Right lung (tissue), 10 donors: ENCODE results near the gene ZCCHC4. TPM values are rescaled to one million over a fixed set of nuclear protein-coding genes. Genes with fewer than 3 reads are reported as not detected.
A peak's percentile ranks its signal among the peaks of the same experiment; 100 is the strongest.

Experiments
- DNase-seq, 2 donors: peaks; one replicate each; pipeline ENCODE4 v3.0.0-alpha.2; 2013
- long read RNA-seq, 8 donors: transcript quantifications; one replicate each; lab custom pipeline, GENCODE V29; 2026
- polyA plus RNA-seq, 5 donors: library from polyadenylated mRNA; unstranded; fragments of 120-200 nt; gene quantifications; one replicate each; pipeline versions ENCODE4 v1.2.1 to v1.2.3, GENCODE V29; 2013; ENCODE audit warnings: inconsistent platforms in 1 of 5, low replicate concordance in 1 of 5; ENCODE audit not compliant: insufficient read length in 5 of 5, insufficient read depth in 1 of 5

ZCCHC4 gene, protein sequence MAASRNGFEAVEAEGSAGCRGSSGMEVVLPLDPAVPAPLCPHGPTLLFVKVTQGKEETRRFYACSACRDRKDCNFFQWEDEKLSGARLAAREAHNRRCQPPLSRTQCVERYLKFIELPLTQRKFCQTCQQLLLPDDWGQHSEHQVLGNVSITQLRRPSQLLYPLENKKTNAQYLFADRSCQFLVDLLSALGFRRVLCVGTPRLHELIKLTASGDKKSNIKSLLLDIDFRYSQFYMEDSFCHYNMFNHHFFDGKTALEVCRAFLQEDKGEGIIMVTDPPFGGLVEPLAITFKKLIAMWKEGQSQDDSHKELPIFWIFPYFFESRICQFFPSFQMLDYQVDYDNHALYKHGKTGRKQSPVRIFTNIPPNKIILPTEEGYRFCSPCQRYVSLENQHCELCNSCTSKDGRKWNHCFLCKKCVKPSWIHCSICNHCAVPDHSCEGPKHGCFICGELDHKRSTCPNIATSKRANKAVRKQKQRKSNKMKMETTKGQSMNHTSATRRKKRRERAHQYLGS
- polyA plus RNA-seq, result 10 to 100 TPM; 12.3 to 17.1 (median 16.1) TPM
- long read RNA-seq, donor 1, transcript ZCCHC4-201 (13 exons, 2,785 nt), result major isoform, 5 of 6 reads
- long read RNA-seq, donor 1, partial matches to known transcripts, result 0 of 6 reads
- long read RNA-seq, donor 1, other reads (novel, unspliced or antisense), result 0 of 6 reads
- long read RNA-seq, donor 2, partial matches to known transcripts, result 0 of 2 reads
- long read RNA-seq, donor 2, other reads (novel, unspliced or antisense), result 0 of 2 reads
- long read RNA-seq, donor 3, partial matches to known transcripts, result 0 of 3 reads
- long read RNA-seq, donor 3, other reads (novel, unspliced or antisense), result 0 of 3 reads
- long read RNA-seq, donor 4, partial matches to known transcripts, result 0 of 1 reads
- long read RNA-seq, donor 4, other reads (novel, unspliced or antisense), result 0 of 1 reads
- long read RNA-seq, donor 5, partial matches to known transcripts, result 0 of 2 reads
- long read RNA-seq, donor 5, other reads (novel, unspliced or antisense), result 0 of 2 reads
- long read RNA-seq, donor 6, partial matches to known transcripts, result 0 of 1 reads
- long read RNA-seq, donor 6, other reads (novel, unspliced or antisense), result 0 of 1 reads
- long read RNA-seq, donor 7, partial matches to known transcripts, result 0 of 1 reads
- long read RNA-seq, donor 7, other reads (novel, unspliced or antisense), result 0 of 1 reads
- long read RNA-seq, donor 8, partial matches to known transcripts, result 0 of 2 reads
- long read RNA-seq, donor 8, other reads (novel, unspliced or antisense), result 0 of 2 reads

DNA sequence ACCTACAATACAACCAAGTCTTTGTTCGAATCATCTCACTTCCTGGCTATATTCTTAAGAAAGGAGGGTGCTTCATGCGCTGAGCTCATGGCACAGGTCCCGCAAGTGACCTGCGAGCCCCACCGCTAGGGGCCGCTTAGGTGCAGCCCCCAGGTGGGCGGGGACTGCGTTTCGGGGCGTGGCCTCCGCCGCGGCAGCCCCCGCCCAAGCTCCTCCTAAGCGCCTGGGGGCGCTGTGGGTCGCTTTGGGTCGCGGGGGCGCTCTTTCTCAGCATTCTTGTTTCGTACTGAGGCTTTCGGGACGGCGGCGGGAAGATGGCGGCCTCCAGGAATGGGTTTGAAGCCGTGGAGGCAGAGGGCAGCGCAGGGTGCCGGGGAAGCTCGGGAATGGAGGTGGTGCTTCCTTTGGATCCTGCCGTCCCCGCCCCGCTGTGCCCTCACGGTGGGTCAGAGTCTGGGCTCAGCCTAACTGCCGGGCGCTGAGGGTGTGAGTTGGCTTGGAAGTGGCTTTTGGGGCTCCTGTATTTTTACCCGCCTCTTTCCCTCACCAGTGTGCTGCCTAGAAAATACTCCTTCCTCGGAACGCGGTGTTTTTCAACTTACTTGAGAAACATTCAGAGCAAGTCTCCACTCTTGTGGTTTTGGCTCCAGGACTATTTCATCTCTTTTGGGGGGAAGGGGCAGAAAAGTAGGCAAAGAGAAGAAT is at the start of gene ZCCHC4:
ZCCHC4 (plus strand) TSS at position 279 of the 705 bp plus-strand sequence; CDS start at position 315, 36 bp downstream.
- peak; percentile 90 to 92 for DNase-seq

DNA sequence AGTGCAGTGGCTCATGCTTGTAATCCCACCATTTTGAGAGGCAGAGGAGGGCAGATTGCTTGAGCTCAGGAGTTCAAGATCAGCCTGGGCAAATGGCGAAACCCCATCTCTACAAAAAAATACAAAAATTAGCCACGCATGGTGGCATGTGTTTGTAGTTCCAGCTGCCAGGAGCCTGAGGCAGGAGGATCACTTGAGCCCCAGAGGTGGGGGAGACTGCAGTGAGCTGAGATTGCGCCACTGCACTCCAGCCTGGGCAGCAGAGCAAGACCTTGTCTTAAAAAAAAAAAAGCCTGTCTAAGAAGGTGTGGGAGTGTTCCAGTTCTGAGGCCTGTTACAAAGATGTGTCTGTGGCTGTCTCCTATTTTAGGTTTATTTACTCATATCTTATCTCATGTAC is 40.7 kb upstream of the ZCCHC4 start:
- no peak for DNase-seq

DNA sequence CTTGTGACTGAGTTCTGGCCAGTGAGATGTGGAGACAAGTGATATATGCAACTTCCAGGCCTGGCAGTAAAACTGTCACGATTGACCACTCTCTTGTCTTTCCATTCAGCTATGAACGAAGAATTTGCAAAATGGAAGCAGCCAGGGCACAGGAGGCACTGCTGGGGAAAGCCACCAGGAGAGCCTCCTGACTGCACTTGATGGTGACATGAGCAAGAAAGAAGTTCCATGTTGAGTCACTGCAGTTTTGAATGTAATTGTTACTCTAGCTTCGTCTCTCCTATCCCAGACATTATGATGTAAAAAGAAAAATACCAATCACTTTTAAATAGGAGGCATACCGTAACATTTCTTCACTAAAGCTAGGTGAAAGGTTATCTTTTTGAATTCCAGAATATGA is 32.4 kb upstream of the ZCCHC4 start:
- no peak for DNase-seq

DNA sequence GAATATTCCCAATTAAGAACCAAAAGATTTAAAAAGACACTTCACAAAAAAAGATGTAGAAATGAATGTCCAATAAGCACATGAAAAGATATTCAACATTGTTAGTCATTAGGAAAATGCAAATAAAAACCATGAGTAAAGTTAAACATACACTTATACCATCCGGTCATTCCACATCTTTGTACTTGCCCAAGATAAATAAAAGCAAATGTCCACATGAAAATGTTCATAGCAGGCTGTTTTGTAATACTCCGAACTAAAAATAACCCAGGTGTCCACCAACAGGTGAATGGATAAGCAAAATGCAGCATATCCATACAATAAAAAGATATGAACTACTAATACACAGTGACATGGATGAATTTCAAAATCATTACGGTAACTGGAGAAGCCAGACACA is 28.6 kb upstream of the ZCCHC4 start:
- no peak for DNase-seq

DNA sequence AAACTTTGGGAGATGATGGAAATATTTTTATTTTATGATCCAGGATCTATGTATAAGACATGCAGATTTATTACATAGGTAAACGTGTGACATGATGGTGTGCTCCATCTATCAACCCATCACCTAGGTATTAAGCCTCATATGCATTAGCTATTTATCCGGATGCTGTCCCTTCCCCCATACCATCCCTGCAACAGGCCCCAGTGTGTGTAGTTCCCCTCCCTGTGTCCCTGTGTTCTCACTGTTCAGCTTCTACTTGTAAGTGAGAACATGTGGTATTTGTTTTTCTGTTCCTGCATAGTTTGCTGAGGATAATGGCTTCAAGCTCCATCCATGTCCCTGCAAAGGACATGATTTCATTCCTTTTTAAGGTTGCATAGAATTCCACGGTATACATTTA is 28.1 kb upstream of the ZCCHC4 start:
- DNase-seq, result no peak

DNA sequence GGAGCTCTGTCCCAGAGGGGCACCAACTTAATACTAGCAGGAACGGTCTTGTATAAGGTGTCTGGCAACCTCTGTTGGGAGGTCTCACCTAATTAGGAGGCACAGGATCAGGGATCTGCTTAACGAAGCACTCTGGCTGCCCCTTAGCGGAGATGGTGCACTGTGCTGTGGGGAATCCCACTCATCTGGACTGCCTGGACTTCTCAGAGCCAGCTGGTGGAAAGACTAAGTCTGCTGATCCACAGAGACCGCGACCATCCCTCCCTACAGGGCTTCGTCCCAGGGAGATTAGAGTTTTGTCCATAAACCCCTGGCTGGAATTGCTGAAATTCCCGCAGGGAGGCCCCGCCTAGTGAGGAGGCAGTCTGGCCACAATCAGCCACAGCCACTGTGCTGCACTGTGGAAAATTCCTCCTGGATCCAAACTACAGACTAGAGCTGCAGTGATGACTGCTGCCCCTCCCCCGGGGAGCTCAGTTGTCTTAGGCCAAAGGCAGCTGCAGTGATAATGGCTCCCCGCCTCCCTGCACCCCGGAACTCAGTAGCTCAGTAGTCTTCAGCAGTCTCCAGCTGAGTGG is 22.0 kb upstream of the ZCCHC4 start:
- DNase-seq, result no peak

DNA sequence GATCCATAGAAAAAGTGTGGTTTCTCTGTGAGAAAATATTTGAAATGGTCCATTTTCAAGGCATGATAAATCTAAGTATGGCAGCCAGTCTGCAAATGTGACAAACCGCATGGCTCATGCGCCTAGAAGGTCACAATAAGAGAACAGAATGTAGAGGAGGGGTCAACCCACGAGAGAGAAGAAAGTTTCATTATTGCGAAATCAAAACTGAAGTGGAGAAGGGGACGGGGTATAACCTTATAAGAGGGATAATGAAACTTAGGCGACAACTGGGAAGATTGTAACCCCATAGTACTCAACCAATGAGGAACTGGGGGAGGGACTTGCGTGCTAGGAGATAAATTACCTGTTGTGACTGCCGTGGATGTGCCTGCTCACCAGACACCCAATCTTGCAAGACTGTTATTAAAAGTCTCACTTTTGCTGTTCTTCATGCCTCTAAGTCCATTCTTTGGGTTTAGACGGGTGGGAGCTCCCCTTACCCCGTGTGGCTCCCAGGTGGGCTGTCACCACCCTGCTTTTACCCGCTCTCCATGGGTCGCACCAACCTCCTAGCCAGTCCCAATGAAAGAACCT is 21.3 kb upstream of the ZCCHC4 start:
- no peak for DNase-seq

DNA sequence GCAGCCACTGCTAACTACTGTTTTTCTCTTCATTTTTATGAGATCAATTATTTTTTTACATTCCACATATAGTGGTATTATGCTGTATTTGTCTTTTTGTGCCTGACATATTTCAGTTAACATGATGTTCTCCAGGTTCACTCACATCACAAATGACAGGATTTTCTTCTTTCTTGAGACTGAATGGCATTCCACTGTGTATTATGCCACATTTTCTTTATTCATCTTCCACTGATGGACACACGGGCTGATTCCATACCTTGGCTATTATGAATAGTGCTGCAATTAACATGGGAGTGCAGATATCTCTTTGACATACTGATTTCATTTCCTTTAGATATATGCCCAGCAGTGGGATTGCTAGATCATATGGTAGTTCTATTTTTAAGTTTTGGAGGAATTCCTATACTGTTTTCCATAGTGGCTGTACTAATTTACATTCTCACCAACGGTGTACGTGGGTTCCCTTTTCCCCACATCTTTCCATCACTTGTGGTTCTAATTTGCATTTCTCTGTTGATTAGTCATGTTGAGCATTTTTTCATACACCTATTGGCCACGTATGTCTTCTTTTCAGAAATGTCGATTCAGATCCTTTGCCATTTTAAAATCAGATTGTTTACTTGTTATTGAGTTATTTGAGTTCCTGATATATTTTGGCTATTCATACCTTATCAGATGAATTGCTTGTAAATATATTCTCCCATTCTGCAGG is 14.9 kb upstream of the ZCCHC4 start:
- DNase-seq, result no peak

DNA sequence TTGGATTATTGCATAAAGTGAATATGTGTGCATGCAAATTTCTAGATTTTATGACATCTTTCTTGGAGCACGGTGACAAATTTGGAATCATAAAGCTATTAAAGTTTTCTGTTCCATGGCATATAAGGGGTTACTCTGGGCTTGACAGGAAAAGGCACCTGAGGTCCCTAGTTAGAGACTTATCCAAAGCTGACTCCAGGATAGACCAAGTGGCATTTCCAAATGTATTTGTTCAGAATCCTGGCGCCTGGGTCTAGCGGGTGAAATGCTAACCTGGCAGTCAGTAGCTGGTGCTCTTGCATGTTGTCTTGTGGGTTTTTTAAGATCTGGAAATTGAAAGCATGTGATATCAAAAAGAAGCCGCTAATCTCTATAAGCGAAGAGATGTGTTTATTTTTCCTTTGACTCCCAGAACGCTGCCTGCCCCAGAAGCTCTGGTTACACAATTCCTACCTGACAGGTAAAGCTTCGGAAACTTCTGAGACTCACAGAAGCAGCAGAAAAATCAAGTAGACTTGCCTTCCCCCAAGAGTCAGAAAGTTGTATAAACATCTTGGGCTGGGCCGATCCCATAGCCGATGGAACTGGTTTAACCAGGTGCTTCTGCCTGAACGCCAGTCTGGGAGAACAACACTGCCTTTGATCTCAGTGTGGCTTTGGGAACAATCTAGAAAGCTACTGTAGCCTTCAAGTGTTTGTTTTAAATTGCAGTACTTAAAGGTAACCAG is 12.9 kb upstream of the ZCCHC4 start:
- peak; percentile 70 for DNase-seq

DNA sequence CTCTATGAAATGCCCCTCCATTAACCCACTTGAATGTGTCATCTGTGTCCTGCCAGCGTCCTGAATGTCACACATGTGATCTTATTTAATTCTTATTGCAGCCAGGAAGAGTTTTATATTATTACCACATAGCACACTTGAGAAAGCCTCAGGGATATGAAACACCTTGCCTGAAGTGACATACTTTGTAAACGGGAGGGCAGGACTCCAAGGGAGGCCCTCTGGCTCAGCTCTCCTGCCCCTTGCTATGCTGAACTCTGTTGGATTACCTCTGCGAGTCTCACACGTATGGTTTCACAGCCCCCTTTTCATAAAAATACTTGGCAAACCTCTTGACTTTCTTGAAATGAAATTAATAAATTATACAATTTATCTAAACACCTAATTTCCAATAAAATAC is 11.1 kb upstream of the ZCCHC4 start:
- no peak for DNase-seq

DNA sequence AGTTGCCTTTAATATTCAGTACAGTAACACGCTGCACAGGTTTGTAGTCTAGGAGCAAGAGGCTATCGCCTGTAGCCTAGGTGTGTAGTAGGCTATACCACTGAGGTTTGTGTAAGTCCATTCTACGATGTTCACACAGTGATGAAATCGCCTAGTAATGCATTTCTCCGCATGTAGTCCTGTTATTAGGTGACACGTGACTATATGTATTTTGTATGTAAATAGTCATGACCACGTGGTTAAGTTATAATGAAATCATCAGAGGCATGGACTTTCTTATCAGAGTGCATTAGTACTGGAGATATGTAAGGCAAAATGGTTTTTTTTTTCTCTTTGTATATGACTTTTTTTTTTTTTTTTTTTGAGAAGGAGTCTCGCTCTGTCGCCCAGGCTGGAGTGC is 9.9 kb upstream of the ZCCHC4 start:
- no peak for DNase-seq

DNA sequence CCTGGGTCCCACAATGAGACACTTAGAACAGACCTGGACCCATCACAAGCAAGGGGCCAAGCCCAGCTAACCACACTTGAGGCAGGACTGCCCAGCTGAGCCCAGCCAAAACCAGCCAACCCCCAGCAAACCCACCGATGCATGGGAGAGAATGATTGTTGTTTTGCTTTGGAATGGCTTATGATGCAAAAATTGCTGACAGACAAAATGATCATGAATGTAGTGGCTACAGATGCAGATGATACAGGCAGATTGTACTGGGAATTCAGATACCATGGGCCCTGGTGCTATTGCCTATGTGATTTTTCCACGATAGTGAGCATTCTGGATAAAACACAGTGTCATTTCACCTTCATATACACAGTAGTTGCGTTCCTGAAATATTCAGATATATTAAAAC is 9.0 kb upstream of the ZCCHC4 start:
- no peak for DNase-seq

DNA sequence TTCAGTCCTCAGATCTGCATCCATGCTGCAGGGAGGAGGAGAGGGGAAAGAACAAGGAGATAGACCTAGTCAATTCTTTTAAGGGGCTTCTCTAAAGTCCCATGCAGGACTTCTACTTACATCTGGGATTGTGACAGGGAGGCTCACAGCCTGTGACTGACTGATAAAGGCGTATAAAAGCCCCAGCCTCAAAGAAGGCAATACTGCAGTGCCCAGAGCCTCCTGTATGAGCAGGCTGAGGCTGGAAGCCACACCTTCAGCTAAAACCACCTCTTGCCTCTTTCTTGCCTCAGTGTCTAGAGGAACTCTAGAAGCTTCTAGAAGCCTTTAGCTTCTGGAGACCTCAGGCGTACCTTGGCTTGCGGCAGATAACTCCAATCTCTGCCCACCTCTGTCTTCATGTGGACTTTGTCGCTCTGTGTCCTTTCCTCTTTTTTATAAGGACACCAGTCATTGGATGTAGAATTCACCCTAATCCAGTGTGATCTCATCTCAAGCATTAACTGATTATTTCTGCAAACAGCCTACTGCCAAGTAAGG is 6.0 kb upstream of the ZCCHC4 start:
- DNase-seq, result no peak

DNA sequence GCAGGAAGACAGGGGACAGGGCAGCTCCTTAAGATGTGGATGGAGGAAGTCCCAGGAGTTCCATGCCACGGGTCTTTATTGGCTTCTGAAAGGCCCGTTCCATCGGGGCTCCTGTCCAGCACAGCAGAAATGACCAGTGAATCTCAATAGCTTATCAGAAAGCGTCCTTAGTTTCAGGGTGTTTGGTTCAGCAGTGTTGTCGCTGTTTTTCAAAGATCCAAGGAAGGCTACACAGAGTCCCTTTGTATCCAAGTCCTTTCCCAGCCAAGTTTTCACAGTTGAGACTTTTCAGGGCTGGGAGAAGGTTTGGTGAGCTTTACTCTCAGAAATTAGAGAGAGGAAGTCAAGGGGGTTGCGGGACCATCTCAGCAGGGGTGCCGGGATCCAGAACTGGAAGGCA is 5.0 kb upstream of the ZCCHC4 start:
- DNase-seq, result no peak

DNA sequence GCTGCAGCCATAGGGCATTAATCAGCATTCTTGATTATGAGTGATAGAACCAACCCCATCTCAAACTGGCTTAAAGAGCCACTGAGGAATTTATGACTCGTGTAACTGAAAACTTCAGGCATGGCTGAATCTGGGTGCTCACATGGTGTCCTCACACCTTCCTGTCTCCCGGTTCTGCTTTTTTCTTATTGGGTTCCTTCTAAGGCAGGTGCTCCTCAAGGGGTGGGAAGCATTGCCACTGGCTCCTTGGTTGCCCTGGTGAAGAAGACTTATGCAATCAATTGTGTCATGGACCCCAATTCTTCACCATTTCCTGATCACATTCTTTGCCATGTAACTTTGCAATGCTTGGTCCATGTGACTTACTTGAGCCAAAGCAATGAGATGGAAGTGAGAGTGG is 4.3 kb upstream of the ZCCHC4 start:
- DNase-seq, result no peak

DNA sequence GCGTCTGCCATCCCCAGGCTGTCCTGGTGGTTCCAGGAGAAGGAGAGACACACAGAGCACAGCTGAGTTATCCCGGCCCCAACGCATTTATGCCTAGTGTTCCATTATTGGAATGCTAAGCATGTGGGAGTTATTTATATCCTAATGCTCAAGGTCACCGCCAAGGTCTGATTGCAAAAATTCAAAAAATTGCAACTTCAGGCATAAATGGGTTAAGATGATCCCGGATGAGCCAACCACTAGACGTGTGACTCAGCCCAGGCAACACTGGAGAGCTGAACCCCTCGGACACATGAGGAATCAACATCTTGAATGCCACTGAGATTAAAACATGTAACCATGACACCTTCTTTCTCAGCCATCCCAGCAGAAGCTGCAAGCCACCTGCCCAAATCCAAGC is 3.8 kb upstream of the ZCCHC4 start:
- DNase-seq, result no peak

DNA sequence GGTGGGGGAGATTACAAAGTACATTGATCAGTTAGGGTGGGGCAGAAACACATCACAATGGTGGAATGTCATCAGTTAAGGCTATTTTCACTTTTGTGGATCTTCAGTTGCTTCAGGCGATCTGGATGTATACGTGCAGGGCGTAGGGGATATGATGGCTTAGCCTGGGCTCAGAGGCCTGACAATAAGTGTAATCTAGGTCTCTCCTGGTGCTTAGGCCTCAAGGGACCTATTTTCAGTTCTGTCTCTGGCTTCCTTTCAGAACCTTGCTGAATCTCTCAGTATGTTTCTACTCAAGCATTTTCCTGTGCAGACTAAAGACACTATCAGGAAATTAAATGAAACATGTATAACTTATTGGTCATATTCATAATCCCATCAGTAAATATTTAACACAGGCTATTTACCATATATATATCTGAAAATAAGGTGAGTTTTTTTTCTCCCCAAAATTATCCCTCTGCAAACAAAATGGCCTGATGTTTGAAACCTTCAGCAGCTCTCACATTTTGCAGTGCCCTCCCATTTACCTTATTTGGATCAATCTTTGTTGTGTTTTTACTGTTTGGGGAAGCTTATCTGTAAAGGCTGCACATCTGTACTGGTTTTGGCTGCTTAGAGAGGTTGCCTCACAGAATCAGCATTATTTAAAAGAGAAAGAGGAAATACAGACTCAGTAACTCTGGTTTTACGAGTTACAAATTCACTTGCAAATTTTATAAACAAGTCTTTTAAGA is 2.3 kb upstream of the ZCCHC4 start:
- DNase-seq, result no peak

DNA sequence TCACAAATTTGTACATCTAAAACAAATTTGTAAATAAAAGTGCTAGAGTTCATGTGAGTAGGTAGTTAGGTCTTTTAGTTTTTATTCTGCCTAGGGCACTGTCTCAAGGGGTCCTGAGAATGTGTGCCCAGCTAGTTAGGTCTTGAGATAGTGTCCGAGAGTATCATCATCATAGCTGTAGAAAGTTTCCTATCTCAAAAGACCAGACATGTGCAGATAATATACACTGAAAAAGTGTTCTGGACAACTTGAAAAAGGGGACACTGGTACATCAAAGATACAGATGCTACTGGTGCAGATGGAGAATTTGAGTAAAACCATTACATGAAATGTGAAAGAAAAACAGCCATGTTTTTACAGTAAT is 1.8 kb upstream of the ZCCHC4 start:
- no peak for DNase-seq
